ENCODE results near the gene UBA6.
"Not testable (repeated sequence)": the region's sequence is repeated elsewhere in the genome, so short reads cannot be mapped to it uniquely, and the experiment has no call there.

UBA6 gene

GRCh38 chr4:67721770-67722597, 21.0 kb upstream of the UBA6 start:
- peaks cover 13% of the 10 kb centered on the region for H3K4me1 ChIP-seq (ENCODE audit: insufficient read depth, low read length)
- H3K36me3 ChIP-seq (ENCODE audit: insufficient read depth, low read length): peaks cover 10% of the 10 kb centered on the region; the same call in 1 of the 2 replicates
- no peak overlapping the region for H3K9ac ChIP-seq (ENCODE audit: low read depth, low read length)
- H3K9me3 ChIP-seq (ENCODE audit: control insufficient read depth, insufficient read depth, low read length): no peaks in the 10 kb centered on the region

- H3K36me3 ChIP-seq (ENCODE audit: insufficient read depth, low read length): peaks cover 12% of the 10 kb centered on the region; the same call in 1 of the 2 replicates
Measured at GRCh38 chr4:67721315-67721769, 20.4 kb upstream of the UBA6 start.

GRCh38 chr4:67719953-67720617, 19.1 kb upstream of the UBA6 start:
- peaks cover 15% of the 10 kb centered on the region for H3K4me1 ChIP-seq (ENCODE audit: insufficient read depth, low read length)
- H3K36me3 ChIP-seq (ENCODE audit: insufficient read depth, low read length): peaks cover 12% of the 10 kb centered on the region; the same call in 1 of the 2 replicates
- H3K9ac ChIP-seq (ENCODE audit: low read depth, low read length): no peak overlapping the region
- H3K9me3 ChIP-seq (ENCODE audit: control insufficient read depth, insufficient read depth, low read length): no peaks in the 10 kb centered on the region

More at GRCh38 chr4:67721315-67721769, 20.4 kb upstream of the UBA6 start:
- H3K9me3 ChIP-seq (ENCODE audit: control insufficient read depth, insufficient read depth, low read length): no peaks in the 10 kb centered on the region
- H3K4me1 ChIP-seq (ENCODE audit: insufficient read depth, low read length): peaks cover 13% of the 10 kb centered on the region
- no peak overlapping the region for H3K9ac ChIP-seq (ENCODE audit: low read depth, low read length)

- H3K36me3 ChIP-seq (ENCODE audit: insufficient read depth, low read length): peaks cover 12% of the 10 kb centered on the region; the same call in 1 of the 2 replicates
- no peaks in the 10 kb centered on the region for H3K9me3 ChIP-seq (ENCODE audit: control insufficient read depth, insufficient read depth, low read length)
- H3K4me1 ChIP-seq (ENCODE audit: insufficient read depth, low read length): peaks cover 27% of the 10 kb centered on the region
- no peak overlapping the region for H3K9ac ChIP-seq (ENCODE audit: low read depth, low read length)
Measured at GRCh38 chr4:67718848-67719247, 17.9 kb upstream of the UBA6 start.

- Histone ChIP-seq H3K4me1 (ENCODE audit: insufficient read depth, low read length) (peaks cover 40% of the 10 kb centered on the region), H3K36me3 (ENCODE audit: insufficient read depth, low read length) (peaks cover 12% of the 10 kb centered on the region; the same call in 1 of the 2 replicates), H3K9me3 (ENCODE audit: control insufficient read depth, insufficient read depth, low read length) (no peaks in the 10 kb centered on the region), H3K9ac (ENCODE audit: low read depth, low read length) (no peak overlapping the region)
Measured at GRCh38 chr4:67717586-67717985, 16.6 kb upstream of the UBA6 start.

GRCh38 chr4:67714955-67715354, 14.0 kb upstream of the UBA6 start:
- H3K36me3 ChIP-seq (ENCODE audit: insufficient read depth, low read length): peaks cover 3% of the 10 kb centered on the region; the same call in 1 of the 2 replicates
- peaks cover 49% of the 10 kb centered on the region for H3K4me1 ChIP-seq (ENCODE audit: insufficient read depth, low read length)
- H3K9ac ChIP-seq (ENCODE audit: low read depth, low read length): no peak overlapping the region
- H3K9me3 ChIP-seq (ENCODE audit: control insufficient read depth, insufficient read depth, low read length): no peaks in the 10 kb centered on the region

GRCh38 chr4:67714248-67714583, 13.3 kb upstream of the UBA6 start:
- Histone ChIP-seq H3K4me1 (ENCODE audit: insufficient read depth, low read length) (peaks cover 49% of the 10 kb centered on the region), H3K9ac (ENCODE audit: low read depth, low read length) (no peak overlapping the region), H3K9me3 (ENCODE audit: control insufficient read depth, insufficient read depth, low read length) (no peaks in the 10 kb centered on the region), H3K36me3 (ENCODE audit: insufficient read depth, low read length) (peaks cover 3% of the 10 kb centered on the region; the same call in 1 of the 2 replicates)

- Histone ChIP-seq H3K36me3 (ENCODE audit: insufficient read depth, low read length) (peaks cover 3% of the 10 kb centered on the region; the same call in 1 of the 2 replicates), H3K9me3 (ENCODE audit: control insufficient read depth, insufficient read depth, low read length) (no peaks in the 10 kb centered on the region), H3K4me1 (ENCODE audit: insufficient read depth, low read length) (peaks cover 49% of the 10 kb centered on the region), H3K9ac (ENCODE audit: low read depth, low read length) (no peak overlapping the region)
Measured at GRCh38 chr4:67713529-67714247, 12.7 kb upstream of the UBA6 start.

- no peak overlapping the region for H3K9ac ChIP-seq (ENCODE audit: low read depth, low read length)
- H3K4me1 ChIP-seq (ENCODE audit: insufficient read depth, low read length): peaks cover 49% of the 10 kb centered on the region
- peaks cover 3% of the 10 kb centered on the region; the same call in 1 of the 2 replicates for H3K36me3 ChIP-seq (ENCODE audit: insufficient read depth, low read length)
- H3K9me3 ChIP-seq (ENCODE audit: control insufficient read depth, insufficient read depth, low read length): no peaks in the 10 kb centered on the region
Measured at GRCh38 chr4:67712650-67713528, 11.9 kb upstream of the UBA6 start.

GRCh38 chr4:67712000-67712625, 11.2 kb upstream of the UBA6 start:
- H3K36me3 ChIP-seq (ENCODE audit: insufficient read depth, low read length): 0 out of 2 replicates have a peak, but pooled peaks cover 3% of the 10 kb centered on the region
- no peak overlapping the region for H3K9ac ChIP-seq (ENCODE audit: low read depth, low read length)

GRCh38 chr4:67706682-67707081, 5.7 kb upstream of the UBA6 start:
- H3K9ac ChIP-seq (ENCODE audit: low read depth, low read length); H3K36me3 ChIP-seq (ENCODE audit: insufficient read depth, low read length); H3K9me3 ChIP-seq (ENCODE audit: control insufficient read depth, insufficient read depth, low read length): not testable (repeated sequence)
- peaks cover 13% of the 10 kb centered on the region for H3K4me1 ChIP-seq (ENCODE audit: insufficient read depth, low read length)

More at GRCh38 chr4:67712000-67712625, 11.2 kb upstream of the UBA6 start:
- Histone ChIP-seq H3K4me1 (ENCODE audit: insufficient read depth, low read length) (peaks cover 49% of the 10 kb centered on the region), H3K9me3 (ENCODE audit: control insufficient read depth, insufficient read depth, low read length) (no peaks in the 10 kb centered on the region; the same call in 1 of the 2 replicates)

- Histone ChIP-seq H3K36me3 (ENCODE audit: insufficient read depth, low read length) (peaks cover 3% of the 10 kb centered on the region), H3K4me1 (ENCODE audit: insufficient read depth, low read length) (no peaks in the 10 kb centered on the region; the same call in 1 of the 2 replicates), H3K9ac (ENCODE audit: low read depth, low read length) (no peak overlapping the region), H3K9me3 (ENCODE audit: control insufficient read depth, insufficient read depth, low read length) (no peaks in the 10 kb centered on the region; the same call in 1 of the 2 replicates)
Measured at GRCh38 chr4:67704843-67705242, 3.9 kb upstream of the UBA6 start.

- H3K4me1 ChIP-seq (ENCODE audit: insufficient read depth, low read length): peaks cover 4% of the 10 kb centered on the region; the same call in 1 of the 2 replicates
- peaks cover 3% of the 10 kb centered on the region for H3K36me3 ChIP-seq (ENCODE audit: insufficient read depth, low read length)
- H3K9me3 ChIP-seq (ENCODE audit: control insufficient read depth, insufficient read depth, low read length): no peaks in the 10 kb centered on the region; the same call in 1 of the 2 replicates
- peak overlapping the region; percentile 71; the same call in 1 of the 2 replicates for H3K9ac ChIP-seq (ENCODE audit: low read depth, low read length)
Measured at GRCh38 chr4:67702166-67702565, 1.2 kb upstream of the UBA6 start.
